NOMO-1 (cell line): ENCODE measurements around the gene IMP3.
"Not testable (repeated sequence)": the region's sequence is repeated elsewhere in the genome, so short reads cannot be mapped to it uniquely, and the experiment has no call there.

ENCODE experiments used
- DNase-seq, 2 experiments: peaks; one replicate each; lab custom pipeline; 2025; ENCODE audit not compliant: unreplicated experiment in 2 of 2; lab: John Stamatoyannopoulos, UW

The IMP3 gene, protein sequence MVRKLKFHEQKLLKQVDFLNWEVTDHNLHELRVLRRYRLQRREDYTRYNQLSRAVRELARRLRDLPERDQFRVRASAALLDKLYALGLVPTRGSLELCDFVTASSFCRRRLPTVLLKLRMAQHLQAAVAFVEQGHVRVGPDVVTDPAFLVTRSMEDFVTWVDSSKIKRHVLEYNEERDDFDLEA

DNA sequence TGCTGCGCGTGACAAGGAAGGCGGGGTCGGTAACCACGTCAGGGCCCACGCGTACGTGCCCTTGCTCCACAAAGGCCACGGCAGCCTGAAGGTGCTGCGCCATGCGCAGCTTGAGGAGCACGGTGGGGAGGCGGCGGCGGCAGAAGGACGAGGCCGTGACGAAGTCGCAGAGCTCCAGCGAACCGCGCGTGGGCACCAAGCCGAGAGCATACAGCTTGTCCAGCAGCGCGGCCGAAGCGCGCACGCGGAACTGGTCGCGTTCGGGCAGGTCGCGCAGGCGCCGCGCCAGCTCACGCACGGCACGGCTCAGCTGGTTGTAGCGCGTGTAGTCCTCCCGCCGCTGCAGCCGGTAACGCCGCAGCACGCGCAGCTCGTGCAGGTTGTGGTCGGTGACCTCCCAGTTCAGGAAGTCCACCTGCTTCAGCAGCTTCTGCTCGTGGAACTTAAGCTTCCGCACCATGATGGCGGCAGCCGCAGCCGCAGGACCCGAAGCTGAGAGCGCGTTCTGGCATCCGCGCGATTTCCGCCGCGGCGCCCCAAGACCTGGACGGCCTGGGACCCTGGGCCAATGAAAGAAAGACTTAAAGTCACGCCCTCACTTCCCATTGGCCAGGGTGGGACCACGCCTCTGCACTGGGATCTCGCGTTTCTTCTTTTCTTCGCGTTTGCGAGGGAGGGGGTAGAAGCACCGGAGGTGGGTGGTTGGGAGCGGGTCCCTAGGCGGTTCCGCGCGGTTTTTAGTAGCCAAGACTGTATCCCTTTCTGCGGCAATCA, at the start of gene IMP3:
Gene IMP3, minus strand, starts transcription at position 516 of the 774 bp plus-strand sequence. Its CDS starts 56 bp downstream, at position 460.
- peak; percentile 97 to 98 for DNase-seq

DNA sequence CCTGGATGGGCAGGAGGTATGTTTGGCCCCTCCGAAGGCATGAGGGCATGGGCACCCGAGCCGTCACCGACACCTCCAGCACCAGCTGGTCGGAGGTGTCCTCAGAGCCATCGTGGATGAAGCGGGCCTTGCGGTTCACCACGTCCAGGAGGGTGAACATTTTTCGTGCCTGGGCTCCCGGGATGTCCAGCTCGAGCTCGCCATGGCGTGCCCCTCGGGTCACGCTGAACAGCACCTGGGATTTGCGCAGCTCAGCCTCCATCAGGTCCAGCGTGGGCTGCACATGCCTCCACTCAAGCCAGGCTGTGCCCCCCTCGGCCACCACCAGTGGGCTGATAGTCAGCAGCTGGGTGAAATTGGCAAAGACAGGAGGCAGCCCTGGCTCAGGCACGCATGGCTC, 49.4 kb upstream of the IMP3 start:
- not testable (repeated sequence) for DNase-seq

DNA sequence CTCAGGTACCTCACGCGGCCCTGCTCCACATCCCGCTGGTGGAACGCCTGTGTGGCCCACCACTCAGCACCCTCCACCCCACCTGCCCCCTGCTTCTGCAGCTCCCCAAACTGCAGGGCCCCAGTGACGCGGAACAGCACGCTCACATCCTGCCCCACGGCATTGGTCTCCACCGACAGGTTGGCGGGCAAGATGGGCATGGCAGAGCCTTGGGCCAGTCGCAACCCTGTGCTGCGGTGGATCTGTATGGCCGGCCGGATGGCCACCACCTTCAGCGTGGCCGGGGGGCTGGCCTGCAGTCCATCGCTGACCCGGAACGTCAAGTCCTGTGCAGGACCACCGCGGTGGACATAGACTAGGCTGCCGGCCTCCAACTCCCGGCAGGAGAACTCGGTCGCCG, 48.8 kb upstream of the IMP3 start:
- no peak for DNase-seq

DNA sequence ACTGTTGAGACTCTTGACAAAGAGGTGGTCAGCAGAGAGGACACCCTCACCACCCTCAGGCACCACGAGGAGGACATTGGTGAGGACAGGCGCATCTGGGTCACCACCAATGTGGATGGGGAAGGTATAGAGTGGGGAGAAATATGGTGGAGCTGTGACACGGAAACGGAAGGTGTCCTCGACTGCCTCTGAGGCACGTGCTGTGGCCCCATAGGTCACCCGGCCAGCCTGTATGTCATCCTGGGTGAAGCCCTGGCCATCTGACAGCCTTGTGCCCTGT, 48.2 kb upstream of the IMP3 start:
- DNase-seq, result no peak

DNA sequence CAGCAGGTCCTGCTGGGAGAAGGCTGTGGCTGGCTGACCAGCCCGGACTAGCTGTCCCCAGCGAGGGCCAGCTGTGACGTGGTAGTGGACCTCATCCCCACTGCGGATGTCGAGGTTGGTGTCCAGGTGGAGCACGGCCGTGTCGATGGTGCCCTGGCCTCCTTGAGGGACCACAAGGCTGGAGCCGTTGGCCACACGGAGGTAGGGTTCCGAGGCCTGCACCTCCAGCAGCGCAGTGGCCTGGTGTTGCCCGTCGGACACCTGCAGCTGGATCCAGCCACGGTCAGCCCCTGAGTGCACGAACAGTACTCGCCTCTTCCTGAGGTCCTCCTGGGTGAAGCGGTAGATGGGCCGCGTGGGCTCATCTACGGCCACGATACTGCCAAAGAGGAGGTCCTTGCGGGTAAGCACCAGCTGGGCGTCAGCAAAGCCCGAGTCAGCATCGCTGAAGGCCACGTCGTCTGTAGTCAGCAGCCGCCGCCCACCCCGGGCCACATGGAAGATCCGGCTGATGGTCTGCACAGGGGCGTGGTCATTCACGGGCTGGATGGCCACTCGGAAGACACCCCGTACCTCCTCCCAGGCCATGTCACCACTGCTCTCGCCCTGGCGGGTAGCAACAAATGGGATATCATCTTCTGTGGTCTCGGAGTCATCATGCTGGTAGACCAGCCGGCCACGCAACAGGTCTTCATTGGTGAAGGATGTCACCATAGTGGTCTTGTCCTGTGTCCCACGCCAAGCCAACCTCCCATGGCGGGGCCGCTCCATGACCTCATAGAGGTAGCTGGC, 47.7 kb upstream of the IMP3 start:
- DNase-seq, result no peak

DNA sequence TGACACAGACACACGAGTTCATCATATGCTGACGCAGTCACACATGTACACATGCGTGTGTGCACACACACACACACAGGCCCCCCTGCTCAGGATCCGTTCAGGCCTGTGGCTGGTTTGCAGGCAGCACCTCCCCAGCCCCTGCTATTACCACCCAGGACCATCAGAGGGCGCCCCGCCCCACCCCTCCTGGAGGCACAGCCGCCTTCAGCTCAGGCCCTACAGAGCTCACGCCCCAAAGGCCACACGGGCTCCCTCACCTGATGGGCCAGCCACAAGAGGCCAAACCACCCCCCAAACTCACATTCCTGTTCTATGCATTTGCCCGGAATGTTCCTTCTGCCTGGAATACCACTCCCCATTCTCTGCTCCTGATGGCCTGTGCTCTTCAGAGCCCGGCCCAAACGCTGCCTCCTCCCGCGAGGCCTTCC, 46.2 kb upstream of the IMP3 start:
- DNase-seq, result not testable (repeated sequence)

DNA sequence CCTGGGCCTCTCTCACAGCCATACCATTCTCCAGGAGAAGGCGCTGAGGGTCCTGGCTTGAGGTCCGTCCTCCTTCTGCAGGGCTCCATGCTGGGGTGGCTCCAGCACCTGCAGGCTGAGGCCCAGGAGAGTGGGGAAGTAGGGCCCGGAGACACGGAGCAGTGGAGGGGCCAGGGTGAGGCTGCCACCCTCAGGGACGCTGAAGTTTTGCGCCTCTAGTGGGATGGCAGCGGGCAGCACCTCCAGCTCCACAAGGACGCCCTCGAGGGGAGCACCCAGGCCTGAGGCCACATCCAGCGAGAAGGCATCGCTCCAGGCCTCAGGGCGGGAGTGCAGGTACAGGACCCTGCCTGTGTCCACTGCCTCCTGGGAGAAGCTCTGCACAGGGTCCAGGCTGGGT, 45.2 kb upstream of the IMP3 start:
- no peak for DNase-seq

DNA sequence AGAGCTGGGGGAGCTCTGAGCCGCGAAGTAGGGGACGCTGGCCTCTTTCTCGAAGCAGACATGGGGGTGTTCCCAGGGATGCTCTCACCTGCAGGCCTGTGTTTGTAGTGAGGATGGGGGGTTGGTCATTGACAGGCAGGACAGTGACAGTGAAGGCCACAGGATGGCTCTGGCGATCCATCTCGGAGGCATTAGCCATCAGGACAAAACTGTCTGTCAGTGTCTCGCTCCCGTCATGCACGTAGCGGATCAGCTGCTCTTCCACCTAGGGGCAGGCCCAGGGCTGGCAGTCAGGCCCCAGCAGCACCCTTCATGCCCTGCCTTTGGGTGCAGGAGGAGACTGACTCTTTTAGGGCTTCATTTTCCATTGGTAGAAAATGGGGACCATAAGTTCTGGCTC, 44.6 kb upstream of the IMP3 start:
- DNase-seq, result no peak

DNA sequence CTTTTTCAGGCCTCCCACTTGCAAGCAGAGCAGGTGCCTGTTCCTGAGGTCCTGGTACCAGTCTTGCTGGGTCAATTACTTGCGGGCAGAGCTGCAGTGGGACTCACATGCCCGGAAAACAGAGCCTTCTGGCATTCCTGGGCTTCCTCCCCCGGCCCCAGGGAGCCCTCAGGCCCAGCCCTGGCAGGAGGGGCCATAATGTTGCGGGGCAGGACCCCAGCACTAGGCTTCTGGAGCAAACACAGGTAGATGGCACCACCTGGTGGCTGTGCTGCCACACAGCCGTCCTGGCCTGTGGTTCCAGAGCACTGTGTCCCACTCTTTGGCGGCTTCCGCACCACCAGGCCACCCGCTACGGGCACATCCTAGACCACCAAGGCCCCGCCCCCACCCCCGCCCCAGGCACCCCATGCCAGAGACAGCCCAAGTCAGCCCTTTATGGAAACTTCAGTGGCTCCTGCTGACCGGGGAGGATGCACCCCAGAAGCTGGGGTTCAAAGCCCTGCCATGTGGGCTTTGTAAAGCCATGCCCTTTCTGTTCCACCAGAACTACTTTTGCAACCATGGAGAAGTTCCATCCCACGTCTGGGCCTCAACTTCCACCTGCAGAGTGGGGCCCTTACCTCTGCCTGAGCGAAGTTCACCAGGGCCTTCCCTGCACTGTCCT, 43.8 kb upstream of the IMP3 start:
- DNase-seq, result peak in 1 of 2 experiments; percentile 21

DNA sequence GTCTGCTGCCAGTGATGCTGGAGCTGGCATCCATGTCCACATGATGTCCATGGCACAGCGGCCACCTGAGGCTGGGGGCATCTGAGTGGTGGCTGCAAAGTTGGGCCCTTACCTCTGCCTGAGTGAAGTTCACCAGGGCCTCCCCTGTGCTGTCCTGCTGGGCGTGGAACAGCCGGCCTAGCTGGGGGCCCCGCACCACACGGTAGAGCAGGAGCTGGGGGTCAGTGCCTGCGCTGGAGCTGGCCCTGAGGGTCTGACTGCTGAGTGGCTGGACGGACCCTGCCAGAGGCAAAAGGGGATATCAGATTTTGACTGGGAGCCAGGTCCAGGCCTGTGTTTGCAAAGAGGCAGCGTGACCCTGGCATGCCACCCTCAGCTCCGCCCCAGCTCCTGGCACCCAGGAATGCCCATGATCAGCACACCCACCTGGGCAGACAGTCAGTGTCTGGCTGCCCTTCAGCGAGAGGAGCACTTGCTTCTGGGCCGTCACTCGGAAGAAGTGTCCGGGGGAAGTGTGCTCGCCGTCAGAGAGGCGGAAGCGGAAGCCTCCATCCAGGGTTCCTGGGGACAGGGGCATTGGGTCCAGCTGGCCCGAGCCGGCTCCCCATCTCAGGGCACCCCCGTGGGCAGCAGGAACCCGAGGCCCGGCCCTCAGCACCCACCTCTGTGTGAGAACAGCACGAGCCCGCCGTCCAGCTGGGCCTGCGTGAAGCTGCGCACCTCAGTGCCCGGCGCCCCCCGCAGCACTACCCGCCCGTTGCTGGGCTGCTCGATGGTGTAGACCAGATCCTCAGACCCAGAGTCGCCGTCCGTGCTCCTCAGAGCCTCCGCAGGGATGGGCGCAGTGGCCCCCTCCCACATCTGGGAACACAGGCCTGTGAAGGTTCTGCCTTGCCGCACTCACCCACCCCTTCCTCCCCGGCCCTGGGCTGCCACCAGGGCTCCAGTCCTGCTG, 42.4 kb upstream of the IMP3 start:
- DNase-seq, result no peak

DNA sequence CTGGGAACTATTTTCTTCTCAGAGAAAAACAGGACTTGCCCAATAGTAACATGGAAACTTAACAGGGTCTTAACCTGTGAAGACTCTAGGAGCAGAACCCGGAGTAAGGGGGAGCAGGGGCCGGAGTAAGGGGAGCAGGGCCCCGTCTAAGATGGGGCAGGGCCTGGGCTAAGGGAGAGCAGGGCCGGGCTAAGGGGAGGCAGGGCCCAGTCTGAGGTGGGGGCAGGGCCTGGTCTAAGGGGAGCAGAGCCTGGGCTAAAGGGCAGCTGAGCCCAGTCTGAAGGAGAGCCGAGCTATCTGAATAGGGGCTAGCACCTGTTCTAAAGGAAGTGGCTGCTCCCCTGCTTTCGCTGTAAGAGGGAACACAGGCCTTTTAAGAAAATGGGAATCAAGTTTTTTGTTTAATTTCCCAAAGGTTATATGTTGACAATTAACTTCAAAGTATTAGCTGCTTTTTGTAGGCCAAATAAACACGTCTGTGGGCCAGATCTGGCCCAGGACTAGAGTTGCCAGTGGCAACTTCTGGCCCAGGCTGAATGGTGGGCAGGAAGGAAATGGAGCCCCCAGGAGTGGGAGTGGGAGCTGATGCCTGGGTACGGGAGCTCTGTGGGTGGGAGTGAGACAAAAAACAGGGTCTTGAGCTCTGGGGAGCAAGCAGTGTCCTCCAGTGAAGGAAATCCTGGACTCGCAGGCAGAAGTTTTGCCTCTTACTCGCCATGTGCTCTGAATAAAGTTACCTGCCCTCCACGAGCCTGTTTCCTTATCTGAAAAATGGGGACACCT, 40.2 kb upstream of the IMP3 start:
- DNase-seq, result no peak

DNA sequence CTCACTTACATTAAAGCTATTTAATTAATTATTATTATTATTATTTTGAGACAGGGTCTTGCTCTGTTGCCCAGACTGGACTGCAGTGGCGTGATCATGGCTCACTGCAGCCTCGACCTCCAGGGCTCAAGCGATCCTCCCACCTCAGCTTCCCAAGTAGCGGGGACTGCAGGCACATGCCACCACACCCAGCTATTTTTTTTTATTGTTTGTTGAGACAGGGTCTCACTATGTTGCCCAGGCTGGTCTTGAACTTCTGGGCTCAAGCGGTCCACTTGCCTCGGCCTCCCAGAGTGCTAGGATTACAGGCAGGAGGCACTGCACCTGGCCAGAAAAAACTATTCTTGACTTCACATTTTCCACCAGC, 38.3 kb upstream of the IMP3 start:
- not testable (repeated sequence) for DNase-seq

DNA sequence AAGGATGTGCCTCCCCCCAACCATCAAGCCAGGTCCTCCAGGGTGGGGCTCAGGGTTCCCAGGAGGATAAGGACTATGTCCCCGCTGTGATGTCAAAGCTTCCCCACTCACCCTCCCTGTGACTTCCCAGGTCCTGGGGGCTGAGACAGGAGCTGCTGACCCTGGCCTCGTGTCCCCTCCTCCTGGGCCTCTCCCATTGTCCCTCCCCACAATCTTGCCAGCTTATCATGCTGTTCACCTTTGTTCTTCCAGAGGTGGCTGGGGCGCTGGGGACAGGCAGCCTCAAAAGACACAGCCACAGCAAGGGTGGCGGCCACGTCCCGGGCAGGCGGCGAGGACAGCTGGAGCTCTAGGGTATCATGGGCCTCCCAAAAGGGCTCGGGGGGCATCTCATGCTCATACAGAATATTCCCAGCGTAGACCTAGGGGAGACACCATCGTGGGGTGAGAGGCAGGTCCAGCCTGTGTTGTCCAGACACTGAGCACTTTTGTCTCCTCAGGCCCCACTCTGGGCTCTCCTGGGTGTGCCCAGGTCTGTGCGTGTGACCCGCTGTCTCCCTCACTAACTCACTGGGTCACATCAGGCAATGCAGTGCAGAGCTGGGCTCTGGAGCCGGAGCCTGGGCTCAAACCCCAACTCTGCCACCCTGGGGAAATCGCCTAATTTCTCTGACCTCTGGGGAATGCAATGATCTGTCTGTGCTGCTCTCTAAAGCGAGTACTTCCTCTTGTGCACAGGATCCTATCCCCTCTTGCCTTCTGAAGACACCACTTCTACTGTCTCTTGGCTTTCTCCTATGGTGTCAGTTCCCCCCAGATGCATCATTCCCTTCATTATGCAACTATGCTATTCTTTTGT, 37.7 kb upstream of the IMP3 start:
- no peak for DNase-seq

DNA sequence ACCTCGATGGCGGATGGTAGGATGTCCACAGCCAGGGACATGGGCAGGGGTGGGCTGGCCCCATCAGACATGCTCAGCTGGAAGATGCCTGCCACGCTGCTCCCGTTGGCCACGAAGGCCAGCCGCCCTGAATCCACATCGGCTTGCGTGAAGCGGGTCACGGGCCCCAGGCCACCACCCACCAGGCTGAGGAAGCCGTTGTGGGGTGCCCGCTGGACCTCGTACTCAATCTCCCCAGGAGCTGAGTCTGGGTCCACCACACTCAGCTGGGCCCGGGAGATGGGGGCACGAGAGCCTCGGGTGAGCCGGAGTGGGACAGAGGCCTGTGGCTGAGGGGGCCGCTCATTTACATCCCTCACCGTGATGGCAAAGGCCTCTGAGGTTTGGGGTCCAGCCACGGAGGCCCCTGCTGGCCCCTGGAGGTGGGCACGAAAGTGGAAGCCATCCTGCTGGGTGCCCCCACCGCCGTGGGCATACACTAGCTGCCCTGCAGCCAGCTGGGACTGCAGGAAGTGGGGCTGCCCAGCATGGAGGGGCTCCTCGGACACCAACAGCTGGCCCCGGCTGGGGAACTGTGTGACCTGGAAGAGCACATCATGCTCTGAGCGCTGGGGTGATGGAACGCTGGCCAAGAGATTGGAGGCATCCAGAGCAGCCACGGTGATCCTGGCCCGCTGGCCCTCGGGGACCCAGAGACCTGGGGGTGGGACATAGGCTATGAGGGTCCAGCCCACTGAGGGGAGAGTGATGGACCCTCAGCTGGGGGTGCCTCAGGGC, 36.9 kb upstream of the IMP3 start:
- DNase-seq, result no peak

DNA sequence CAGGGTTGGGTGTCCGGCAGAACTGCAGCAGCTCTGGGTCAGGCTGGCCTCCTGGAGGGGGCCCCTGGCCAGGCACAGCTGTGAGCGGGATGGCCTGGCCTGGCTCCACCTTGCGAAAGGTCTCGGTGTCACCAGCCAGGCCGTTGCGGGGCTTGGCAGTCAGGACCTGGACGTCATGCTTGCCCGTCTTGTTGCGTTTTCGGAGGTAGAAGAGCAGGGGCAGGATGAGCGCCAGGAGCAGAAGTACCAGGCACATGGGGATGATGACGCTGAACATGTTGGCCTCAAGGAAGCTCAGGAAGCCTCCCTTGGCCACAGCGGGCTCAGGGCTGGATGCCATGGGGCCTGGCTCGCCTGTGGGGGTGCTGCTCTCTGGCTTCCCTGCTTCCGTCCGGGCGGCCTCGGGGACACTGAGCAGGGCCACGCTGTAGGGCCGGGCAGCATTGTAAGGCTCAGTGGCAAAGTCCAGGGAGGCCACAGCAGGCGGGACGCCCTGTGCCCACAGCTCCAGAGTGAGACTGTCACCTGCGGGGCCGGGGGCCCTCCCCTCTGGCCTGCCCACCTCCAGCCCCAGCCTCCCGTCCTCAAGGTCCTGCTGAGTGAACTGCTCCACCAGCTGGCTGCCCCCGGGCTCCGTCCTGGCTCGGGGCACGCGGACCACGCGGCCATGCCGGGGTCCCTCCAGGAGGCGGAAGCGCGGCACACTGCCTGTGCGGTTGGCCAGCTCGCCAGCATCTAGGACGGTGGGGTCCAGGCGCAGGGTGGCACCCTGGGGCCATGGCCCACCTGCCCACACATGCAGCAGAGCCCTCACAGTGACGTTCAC, 35.8 kb upstream of the IMP3 start:
- no peak for DNase-seq

DNA sequence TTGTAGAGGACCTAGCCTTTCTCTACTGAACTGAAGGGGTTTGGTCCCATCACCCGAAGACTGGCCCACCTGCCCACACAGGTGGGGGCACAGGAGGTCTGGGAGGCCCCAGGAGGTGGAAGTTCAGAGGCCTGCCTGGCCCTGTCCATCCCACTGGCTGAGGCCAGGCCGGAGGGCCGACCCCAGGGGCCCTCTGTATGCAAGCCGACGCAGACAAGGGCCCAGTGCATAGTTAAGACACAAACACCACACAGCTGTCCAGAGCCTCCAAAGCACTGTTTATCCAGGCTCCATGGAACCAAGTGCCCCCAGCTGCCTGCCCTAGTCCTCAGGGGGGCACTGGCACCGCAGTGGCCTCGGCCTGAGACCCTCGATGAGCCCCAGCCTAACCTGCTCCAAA, 34.3 kb upstream of the IMP3 start:
- no peak for DNase-seq
